Upper lobe of right lung (tissue), 1 donor: Measurements from ENCODE around the gene WDR11. TPM values are rescaled to one million over a fixed set of nuclear protein-coding genes. Genes with fewer than 3 reads are reported as not detected.

Source experiments
- ATAC-seq: fragments of 200-7000 bp; cut with Tn5 transposase; one replicate; pipeline ENCODE4 v1.9.1; 2020; ENCODE audit warnings: mild to moderate bottlenecking, moderate library complexity
- DNase-seq: peaks from one replicate; pipeline ENCODE4 v3.0.0-alpha.2; 2020
- H3K27ac ChIP-seq: fragments of 200-600 bp; one replicate; pipeline ENCODE4 v1.8.0; 2022
- H3K27me3 ChIP-seq: fragments of 200-600 bp; one replicate; pipeline ENCODE4 v1.8.0; 2022; ENCODE audit warnings: mild to moderate bottlenecking
- H3K36me3 ChIP-seq: fragments of 200-600 bp; one replicate; pipeline ENCODE4 v1.8.0; 2022
- H3K4me1 ChIP-seq: fragments of 200-600 bp; one replicate; pipeline ENCODE4 v1.8.0; 2022
- H3K4me3 ChIP-seq: fragments of 200-600 bp; one replicate; pipeline ENCODE4 v1.8.0; 2022; ENCODE audit warnings: mild to moderate bottlenecking
- H3K9me3 ChIP-seq: fragments of 200-600 bp; one replicate; pipeline ENCODE4 v1.8.0; 2022
- CTCF ChIP-seq: fragments of 200-600 bp; IDR thresholded peaks from one replicate; pipeline ENCODE4 v1.8.0; 2022; ENCODE audit warnings: antibody characterized with exemption
- intact Hi-C: fragments of 100-400 bp; cut with DNase I; formaldehyde crosslinking; loops from one replicate; pipeline ENCODE4 v1.11.0; 2022
- total RNA-seq: library from RNA; stranded (reverse); fragmentation: NEBNext Ultra II Directional; extraction: Animal tissue kit (Norgen Biotek cat#: 25700); gene quantifications from one replicate; pipeline ENCODE4 v1.2.1, GENCODE V29; 2021
- donor health status: DM: no; HTN: yes; CAD: no; lungs with severe emphysema.

Gene WDR11
- total RNA-seq, 1 donor from 2014 or later = 46.0 TPM

- TF ChIP-seq CTCF = no peak
- H3K4me1 ChIP-seq = no peaks in the 10 kb centered on the region
- DNase-seq (no peak), ATAC-seq (no peak)
- no peaks in the 10 kb centered on the region for H3K9me3 ChIP-seq
- H3K36me3 ChIP-seq = peaks cover 61% of the 10 kb centered on the region
- no peak overlapping the region for H3K4me3 ChIP-seq
- H3K27me3 ChIP-seq = no peaks in the 10 kb centered on the region
- intact Hi-C loops = no loop called here
- no peak overlapping the region for H3K27ac ChIP-seq
Observed at GRCh38 chr10:120861178-120861855, 10.2 kb downstream of the WDR11 start.

GRCh38 chr10:120873741-120874140 lies 22.6 kb downstream of the WDR11 start:
- Histone ChIP-seq H3K4me3 (no peak overlapping the region), H3K9me3 (no peaks in the 10 kb centered on the region), H3K27ac (no peak overlapping the region), H3K27me3 (no peaks in the 10 kb centered on the region), H3K36me3 (peaks cover 62% of the 10 kb centered on the region), H3K4me1 (no peaks in the 10 kb centered on the region)
- DNase-seq (no peak), ATAC-seq (no peak)
- no peak for TF ChIP-seq CTCF
- intact Hi-C loops = no loop called here

- ATAC-seq = no peak
- H3K36me3 ChIP-seq = peaks cover 51% of the 10 kb centered on the region
- H3K27ac ChIP-seq = no peak overlapping the region
Observed at GRCh38 chr10:120883071-120883470, 31.9 kb downstream of the WDR11 start.

GRCh38 chr10:120887482-120887881 lies 36.3 kb downstream of the WDR11 start:
- intact Hi-C loops = no loop called here
- Histone ChIP-seq H3K4me3 (no peak overlapping the region), H3K9me3 (no peaks in the 10 kb centered on the region), H3K4me1 (no peaks in the 10 kb centered on the region), H3K27me3 (no peaks in the 10 kb centered on the region), H3K36me3 (peaks cover 63% of the 10 kb centered on the region), H3K27ac (no peak overlapping the region)
- no peak for DNase-seq
- TF ChIP-seq CTCF = no peak
- no peak for ATAC-seq

More at GRCh38 chr10:120883071-120883470, 31.9 kb downstream of the WDR11 start:
- intact Hi-C loops = no loop called here
- Histone ChIP-seq H3K27me3 (no peaks in the 10 kb centered on the region), H3K4me1 (no peaks in the 10 kb centered on the region), H3K4me3 (no peak overlapping the region), H3K9me3 (no peaks in the 10 kb centered on the region)
- TF ChIP-seq CTCF = no peak
- DNase-seq = no peak

- ATAC-seq (no peak), DNase-seq (no peak)
- no peaks in the 10 kb centered on the region for H3K27me3 ChIP-seq
- H3K36me3 ChIP-seq = peaks cover 63% of the 10 kb centered on the region
- no peaks in the 10 kb centered on the region for H3K9me3 ChIP-seq
- H3K27ac ChIP-seq = no peak overlapping the region
- TF ChIP-seq CTCF = no peak
- no peak overlapping the region for H3K4me3 ChIP-seq
- H3K4me1 ChIP-seq = no peaks in the 10 kb centered on the region
- intact Hi-C loops = no loop called here
Observed at GRCh38 chr10:120891365-120891764, 40.2 kb downstream of the WDR11 start.

- Histone ChIP-seq H3K9me3 (no peaks in the 10 kb centered on the region), H3K4me1 (no peaks in the 10 kb centered on the region), H3K4me3 (no peak overlapping the region), H3K27ac (no peak overlapping the region), H3K36me3 (peaks cover 49% of the 10 kb centered on the region), H3K27me3 (no peaks in the 10 kb centered on the region)
- no peak for DNase-seq
- no peak for TF ChIP-seq CTCF
- no peak for ATAC-seq
- intact Hi-C loops = no loop called here
Observed at GRCh38 chr10:120894556-120894955, 43.4 kb downstream of the WDR11 start.
